ENCODE measurements around the gene ENO1. TPM values are rescaled to one million over a fixed set of nuclear protein-coding genes. Genes with fewer than 3 reads are reported as not detected.
A peak's percentile ranks its signal among the peaks of the same experiment; 100 is the strongest.

Gene ENO1
- total and polyA plus RNA-seq, 9 of the 15 experiments (the other 6 are each of a cell fraction or from before 2014, with no cell fraction given) = 2,249 to 7,472 (median 2,868) TPM

GRCh38 chr1:8817412-8818324 is 60.8 kb downstream of the ENO1 start, which contains the start of gene RERE (continued):
- no peak for TF ChIP-seq ETV6 (IDR thresholded peaks at IDR 0.05; ENCODE audit: borderline replicate concordance in 1 of 2, low read depth in 2 of 2, low read length in 1 of 2)
- no peak for TF ChIP-seq ETV6 (CRISPR knock-in tag; IDR thresholded peaks at IDR 0.05; ENCODE audit: borderline replicate concordance)
- TF ChIP-seq MYC (IDR thresholded peaks at IDR 0.05; ENCODE audit: low read depth, low read length) = no peak
- no peak for TF ChIP-seq MYC (CRISPR knock-in tag; IDR thresholded peaks at IDR 0.05; ENCODE audit: borderline replicate concordance, low read depth)
- TF ChIP-seq BRD4 (IDR thresholded peaks at IDR 0.05) = peak; percentile 26
- no peak for TF ChIP-seq SRSF7 (optimal IDR thresholded peaks at IDR 0.05; ENCODE audit: low read depth, low read length)
- TF ChIP-seq DACH1 (IDR thresholded peaks at IDR 0.05; ENCODE audit: partially characterized antibody) = no peak
- TF ChIP-seq TEAD4 (IDR thresholded peaks at IDR 0.05; ENCODE audit: low read length) = no peak
- TF ChIP-seq TEAD4 (CRISPR knock-in tag; IDR thresholded peaks at IDR 0.05; ENCODE audit: borderline replicate concordance) = no peak
- 0 out of 2 replicates have a peak, but pooled peaks have one; percentile 52 for TF ChIP-seq TFAP4 (CRISPR knock-in tag; IDR thresholded peaks at IDR 0.05; ENCODE audit: borderline replicate concordance)
- TF ChIP-seq HBP1 (CRISPR knock-in tag; IDR thresholded peaks at IDR 0.05) = no peak
- TF ChIP-seq, protein P1, sequence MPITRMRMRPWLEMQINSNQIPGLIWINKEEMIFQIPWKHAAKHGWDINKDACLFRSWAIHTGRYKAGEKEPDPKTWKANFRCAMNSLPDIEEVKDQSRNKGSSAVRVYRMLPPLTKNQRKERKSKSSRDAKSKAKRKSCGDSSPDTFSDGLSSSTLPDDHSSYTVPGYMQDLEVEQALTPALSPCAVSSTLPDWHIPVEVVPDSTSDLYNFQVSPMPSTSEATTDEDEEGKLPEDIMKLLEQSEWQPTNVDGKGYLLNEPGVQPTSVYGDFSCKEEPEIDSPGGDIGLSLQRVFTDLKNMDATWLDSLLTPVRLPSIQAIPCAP (CRISPR knock-in tag; IDR thresholded peaks at IDR 0.05; ENCODE audit: borderline replicate concordance) = no peak
- TF ChIP-seq LEF1 (IDR thresholded peaks at IDR 0.05) = no peak
- TF ChIP-seq FOXP4 (CRISPR knock-in tag; IDR thresholded peaks at IDR 0.05; ENCODE audit: borderline replicate concordance) = no peak
- no peak for TF ChIP-seq IRF9 (tag; IDR thresholded peaks at IDR 0.05)
- TF ChIP-seq ERF (CRISPR knock-in tag; IDR thresholded peaks at IDR 0.05) = 0 out of 2 replicates have a peak, but pooled peaks have one; percentile 32
- peak in 1 of 2 experiments; percentile 59; a peak in 2 of 4 replicates for TF ChIP-seq KDM4B (IDR thresholded peaks at IDR 0.05; ENCODE audit: borderline replicate concordance in 2 of 2, low read depth in 1 of 2)
- TF ChIP-seq SPI1 (IDR thresholded peaks at IDR 0.05; ENCODE audit: borderline replicate concordance, low read depth, low read length) = peak; percentile 44; the same call in 1 of the 2 replicates
- no peak for TF ChIP-seq MYBL2 (IDR thresholded peaks at IDR 0.05; ENCODE audit: low read depth)
- TF ChIP-seq MYBL2 (CRISPR knock-in tag; IDR thresholded peaks at IDR 0.05; ENCODE audit: borderline replicate concordance) = no peak
- TF ChIP-seq CBX2 (IDR thresholded peaks at IDR 0.05; ENCODE audit: insufficient read depth, low read length, poor library complexity, severe bottlenecking) = no peak
